Renal cortical epithelial cell (primary cell): ENCODE measurements around the gene ELMOD1. TPM values are rescaled to one million over a fixed set of nuclear protein-coding genes. Genes with fewer than 3 reads are reported as not detected.

Source experiments
- DNase-seq: peaks from one replicate; pipeline ENCODE4 v3.0.0-alpha.2; 2011; ENCODE audit warnings: low read depth
- total RNA-seq: library from RNA; depleted of rRNA; stranded (reverse); fragments of >200 nt; gene quantifications from 2 replicates; pipeline ENCODE4 v1.2.3, GENCODE V29; 2014

The ELMOD1 gene
- total RNA-seq, 1 donor from 2014 or later = 0.10 TPM

DNA sequence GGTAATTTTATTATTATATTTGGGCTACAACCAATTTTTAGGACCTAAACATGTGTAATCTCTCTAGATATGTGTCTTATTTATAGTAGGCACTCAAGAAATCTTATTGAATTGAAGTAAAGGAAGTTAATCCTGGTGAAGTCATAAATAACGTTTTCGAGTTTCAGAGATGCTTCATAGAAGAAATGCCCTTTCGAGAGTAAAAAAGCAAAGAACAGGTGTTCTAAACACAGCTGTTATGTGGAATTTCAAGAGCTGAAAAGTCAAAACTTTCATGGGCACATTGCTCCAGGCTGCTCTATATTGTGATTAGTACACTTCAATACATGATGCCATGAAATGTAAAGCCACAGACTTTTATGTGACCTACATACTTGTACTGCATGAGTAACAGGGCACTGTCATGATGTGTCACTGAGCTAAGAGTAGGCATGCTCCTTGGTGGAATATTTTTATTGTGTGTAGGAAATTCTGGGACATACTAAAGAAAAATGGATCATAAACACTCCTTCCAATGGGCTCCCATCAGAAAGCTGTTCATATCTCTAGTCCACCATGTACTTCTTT lies 7.2 kb upstream of the ELMOD1 start:
- DNase-seq = no peak

DNA sequence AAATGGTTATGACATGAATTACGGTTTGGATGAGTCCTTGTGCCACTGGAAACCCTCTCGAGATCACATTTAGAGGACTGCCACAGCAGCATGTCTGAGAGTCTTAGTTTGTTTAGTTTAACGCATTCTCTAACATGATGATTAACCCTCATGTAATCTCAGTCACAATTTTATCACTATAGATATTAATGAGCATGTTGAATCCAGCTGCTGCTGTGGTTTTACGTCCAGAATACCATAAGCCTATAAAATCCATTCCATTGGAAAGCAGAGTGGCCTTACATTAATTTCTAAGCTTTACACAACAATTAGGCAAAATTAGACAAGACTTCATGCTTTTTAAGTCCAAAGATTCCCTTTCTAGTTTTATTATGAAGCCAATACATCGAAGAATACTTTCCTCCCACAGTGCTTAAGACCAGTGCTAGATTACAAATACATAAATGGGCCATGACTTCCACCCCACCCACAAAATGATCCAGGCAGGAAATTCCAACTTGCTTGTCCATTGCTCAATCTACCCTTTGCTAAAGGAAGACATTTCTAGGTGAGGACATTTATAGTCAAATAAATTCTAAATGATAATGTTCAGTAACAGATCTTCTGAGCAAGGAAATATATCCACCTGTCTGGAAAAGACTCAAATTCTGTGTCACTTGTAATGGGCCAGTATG lies 3.5 kb upstream of the ELMOD1 start:
- DNase-seq = no peak

DNA sequence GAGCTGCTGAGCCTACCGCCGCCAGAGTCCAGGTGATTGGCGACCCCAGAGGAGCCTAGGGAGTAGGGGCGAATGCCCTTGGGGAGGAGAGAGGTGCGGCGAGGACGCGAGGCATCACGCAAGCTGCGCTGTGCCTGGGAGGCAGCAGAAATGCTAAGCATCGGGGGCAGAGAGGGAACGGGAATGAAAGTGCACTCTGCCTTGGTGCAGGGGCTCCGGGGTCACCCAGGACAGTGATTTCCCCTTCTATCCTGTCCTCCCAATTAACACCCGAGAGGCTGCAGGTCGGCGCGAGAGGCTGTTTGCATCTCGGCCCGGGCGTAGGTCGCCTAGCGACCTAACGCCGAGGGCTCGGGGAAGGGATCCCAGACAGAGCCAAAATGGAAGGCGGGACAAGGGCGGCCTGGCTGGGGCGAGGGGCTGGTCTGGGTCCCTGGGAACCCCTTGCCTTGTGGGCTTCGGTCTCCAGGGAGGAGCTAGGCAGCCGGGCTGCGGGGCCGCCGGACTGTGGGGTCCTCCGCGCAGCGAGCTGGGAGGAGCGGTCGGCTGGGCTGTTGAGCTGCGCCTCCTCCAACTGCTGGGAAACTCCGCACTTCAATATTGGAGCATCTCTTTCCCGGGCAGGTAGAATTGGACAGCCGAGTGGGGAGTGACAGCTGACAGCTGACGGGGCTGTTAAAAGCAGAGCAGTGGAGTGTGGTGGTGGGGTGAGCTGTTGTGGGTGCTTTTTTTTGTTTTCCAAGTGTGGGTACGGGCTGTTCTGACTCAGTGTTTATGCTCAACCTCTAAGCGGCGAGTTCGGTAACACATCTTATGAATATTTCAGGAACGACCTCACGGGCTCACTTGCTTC lies 657 bp downstream of the ELMOD1 start:
- peak; percentile 19 for DNase-seq

- no peak for DNase-seq
These were observed 1.3 kb downstream of the ELMOD1 start for GRCh38 chr11:107592231-107592590.

GRCh38 chr11:107592813-107593212 lies 1.9 kb downstream of the ELMOD1 start:
- DNase-seq = no peak

GRCh38 chr11:107593951-107594350 lies 3.0 kb downstream of the ELMOD1 start:
- DNase-seq = no peak

GRCh38 chr11:107594736-107595135 lies 3.8 kb downstream of the ELMOD1 start:
- DNase-seq = peak; percentile 20

GRCh38 chr11:107598225-107599139 lies 7.5 kb downstream of the ELMOD1 start:
- DNase-seq = no peak

- DNase-seq = no peak
These were observed 14.4 kb downstream of the ELMOD1 start for GRCh38 chr11:107605061-107606006.

DNA sequence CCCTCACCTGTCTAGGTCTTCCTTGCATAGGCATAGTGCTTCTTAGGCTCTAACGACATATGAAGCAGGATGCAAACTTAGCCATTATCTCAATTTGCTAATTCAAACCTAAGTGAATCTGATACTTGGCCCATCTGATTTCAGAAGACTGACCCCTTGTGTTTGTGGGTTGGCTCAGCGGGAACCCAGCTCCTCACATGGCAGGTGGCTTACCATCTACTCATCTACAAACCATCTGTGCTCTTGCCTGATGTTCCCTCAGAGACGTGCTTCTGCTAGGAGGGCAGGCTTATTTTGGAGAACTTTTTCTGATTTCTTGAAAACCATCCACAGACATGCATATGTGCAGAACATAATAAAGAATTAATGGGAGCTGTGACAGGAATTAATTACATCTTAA lies 15.2 kb downstream of the ELMOD1 start:
- DNase-seq = no peak

DNA sequence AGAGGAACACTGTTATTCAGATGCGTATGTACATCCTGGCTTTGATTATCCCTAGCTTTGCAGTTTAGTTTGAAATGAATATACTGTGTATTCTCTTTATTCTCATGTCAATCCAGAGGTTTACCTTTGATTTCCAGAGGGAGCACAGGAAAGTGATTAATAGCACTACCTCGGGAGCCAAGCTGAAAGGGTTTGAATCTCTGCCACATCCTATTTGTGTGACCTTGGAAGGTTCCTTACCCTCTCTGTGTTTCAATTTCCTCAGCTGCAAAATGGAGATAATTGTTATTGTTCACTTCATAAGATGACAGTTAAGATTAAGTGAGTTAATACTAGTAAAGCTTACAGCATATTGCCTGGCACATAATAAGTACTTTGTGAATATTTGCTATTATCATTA lies 17.9 kb downstream of the ELMOD1 start:
- DNase-seq = no peak

DNA sequence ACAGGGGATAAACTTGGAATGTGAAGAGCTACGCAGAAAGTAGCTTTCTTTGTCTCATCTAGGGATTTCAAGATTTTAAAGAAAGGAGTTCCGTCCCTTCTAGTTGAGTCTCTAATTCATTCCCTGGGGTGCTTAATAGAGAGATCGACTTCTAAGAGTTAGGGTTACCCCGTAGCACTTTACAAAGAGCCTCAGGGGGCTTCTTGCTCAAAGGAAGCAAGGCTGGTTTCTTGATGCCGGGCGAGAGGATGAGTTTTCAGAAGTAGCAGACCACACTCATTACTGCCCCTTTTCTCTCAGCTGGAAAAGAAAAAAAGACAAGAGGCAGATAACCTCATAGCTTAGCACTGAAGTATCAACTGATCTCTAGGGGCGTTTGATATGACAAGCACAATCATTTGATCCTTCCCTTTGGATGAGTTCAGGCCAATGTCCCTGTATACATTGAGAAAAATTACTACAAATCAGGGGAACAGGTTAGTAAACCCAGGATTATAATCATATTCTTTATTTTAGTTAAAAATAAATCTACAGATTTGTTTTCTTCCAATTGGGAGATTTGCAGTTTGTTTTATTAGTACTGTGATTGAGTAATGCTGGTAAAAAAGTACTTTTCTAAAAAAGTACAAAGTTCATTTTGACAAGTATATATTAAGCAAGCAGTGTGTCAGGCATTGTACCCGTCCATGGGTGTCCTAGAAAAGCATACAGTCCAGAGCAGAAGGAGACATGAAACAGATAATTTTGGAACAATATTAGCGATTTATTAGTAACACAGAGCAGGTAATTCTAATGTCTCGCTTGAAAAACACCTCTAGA lies 18.7 kb downstream of the ELMOD1 start:
- no peak for DNase-seq

DNA sequence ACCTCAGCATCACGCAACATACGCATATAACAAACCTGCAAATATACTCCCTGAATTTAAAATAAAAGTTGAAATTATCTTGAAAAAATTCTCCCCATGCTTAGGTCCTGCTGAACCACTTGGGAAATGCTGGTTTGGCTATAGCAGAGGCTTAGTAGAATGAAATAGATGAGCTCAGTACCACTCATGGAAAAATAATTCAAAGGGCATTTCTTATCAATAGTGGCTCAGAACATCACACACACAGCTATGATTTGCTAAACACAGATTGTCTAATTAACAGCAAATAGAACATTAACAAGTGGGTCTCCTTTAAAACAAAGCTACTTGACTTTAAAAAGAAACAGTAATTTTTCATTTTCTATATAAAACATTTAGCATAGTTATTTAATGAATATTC lies 21.5 kb downstream of the ELMOD1 start:
- DNase-seq = no peak

GRCh38 chr11:107619926-107620325 lies 29.0 kb downstream of the ELMOD1 start:
- no peak for DNase-seq

GRCh38 chr11:107621081-107621480 lies 30.1 kb downstream of the ELMOD1 start:
- no peak for DNase-seq

GRCh38 chr11:107623183-107623582 lies 32.2 kb downstream of the ELMOD1 start:
- DNase-seq = no peak

DNA sequence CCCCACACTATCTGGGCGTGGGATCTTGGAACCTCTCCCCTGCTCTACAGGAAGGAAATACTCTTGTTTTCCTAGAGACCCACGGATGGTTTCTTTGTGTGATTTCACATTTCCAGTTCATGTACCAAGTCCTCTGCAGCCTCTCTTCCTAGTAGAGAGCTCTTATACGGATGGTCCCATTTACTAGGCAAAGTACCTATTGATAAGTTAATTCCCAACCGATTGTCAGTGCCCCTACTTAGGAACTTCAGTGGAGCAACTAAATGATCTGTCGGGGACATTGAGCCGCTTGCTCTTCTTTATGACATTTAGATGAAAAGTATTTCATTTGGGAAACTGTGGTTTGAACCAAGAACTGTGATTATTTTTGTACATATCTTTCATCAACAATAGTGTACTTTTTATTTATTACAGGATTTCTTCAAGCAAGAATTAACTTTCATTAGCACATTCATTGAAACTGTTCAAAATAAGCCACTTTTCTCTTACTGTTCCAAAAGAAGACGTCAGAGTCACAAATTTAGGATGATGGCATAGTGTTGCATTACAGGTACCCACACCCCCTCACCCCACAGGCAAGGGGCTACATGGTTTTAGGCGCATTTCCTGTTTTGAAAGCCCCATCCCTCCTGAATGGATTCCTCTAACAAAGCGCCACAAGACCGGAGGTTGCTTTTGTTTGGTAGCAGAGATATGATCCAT lies 34.2 kb downstream of the ELMOD1 start:
- no peak for DNase-seq

GRCh38 chr11:107625685-107625989 lies 34.7 kb downstream of the ELMOD1 start:
- no peak for DNase-seq

GRCh38 chr11:107631043-107631442 lies 40.1 kb downstream of the ELMOD1 start:
- DNase-seq = no peak

GRCh38 chr11:107631931-107632330 lies 41.0 kb downstream of the ELMOD1 start:
- no peak for DNase-seq
